Neuronal stem cell (in vitro differentiated cells): ENCODE data around the gene NOL3.

Experiments
- DNase-seq: peaks from one replicate; pipeline ENCODE4 v3.0.0-alpha.2; 2013; ENCODE audit warnings: low spot score
- H2AFZ ChIP-seq: one replicate; pipeline ENCODE4 v1.6.1; 2013; ENCODE audit warnings: mild to moderate bottlenecking, low read length, inconsistent platforms
- H2AK5ac ChIP-seq: 2 replicates; pipeline ENCODE4 v1.6.1; 2013; ENCODE audit warnings: low read depth, mild to moderate bottlenecking, inconsistent platforms, low read length, moderate library complexity, mixed read lengths
- H2BK120ac ChIP-seq: 2 replicates; pipeline ENCODE4 v1.6.1; 2013; ENCODE audit warnings: low read depth, mild to moderate bottlenecking, inconsistent platforms, low read length, moderate library complexity, mixed read lengths
- H2BK12ac ChIP-seq: one replicate; pipeline ENCODE4 v1.6.1; 2013; ENCODE audit warnings: low read length, inconsistent platforms
- H2BK15ac ChIP-seq: 2 replicates; pipeline ENCODE4 v1.6.1; 2013; ENCODE audit warnings: mild to moderate bottlenecking, low read length, inconsistent platforms, mixed read lengths
- H2BK5ac ChIP-seq: one replicate; pipeline ENCODE4 v1.6.1; 2013; ENCODE audit warnings: inconsistent platforms, mild to moderate bottlenecking, low read length, moderate library complexity
- H3K14ac ChIP-seq: one replicate; pipeline ENCODE4 v1.6.1; 2013; ENCODE audit warnings: low read length, inconsistent platforms
- H3K18ac ChIP-seq: 2 replicates; pipeline ENCODE4 v1.6.1; 2013; ENCODE audit warnings: low read length, inconsistent platforms
- H3K23ac ChIP-seq: 2 replicates; pipeline ENCODE4 v1.6.1; 2013; ENCODE audit warnings: low read depth, mild to moderate bottlenecking, mixed read lengths, low read length, inconsistent platforms; ENCODE audit not compliant: poor library complexity
- H3K27ac ChIP-seq: replicated peaks from 3 replicates; pipeline ENCODE4 v1.5.1; 2013; ENCODE audit warnings: low read length, inconsistent platforms
- H3K27me3 ChIP-seq, 3 experiments: 2 replicates each; pipeline ENCODE4 v1.6.1; 2013; ENCODE audit warnings: low read length in 3 of 3, mild to moderate bottlenecking in 2 of 3, inconsistent platforms in 1 of 3, low read depth in 1 of 3, mixed read lengths in 1 of 3, moderate library complexity in 1 of 3; ENCODE audit not compliant: control insufficient read depth in 3 of 3, insufficient read depth in 3 of 3
- H3K36me3 ChIP-seq, 2 donors: replicated peaks in 1 of 2; 2 replicates each; pipeline ENCODE4 v1.6.1; 2013; ENCODE audit warnings: low read length in 2 of 2; ENCODE audit not compliant: control insufficient read depth in 2 of 2, insufficient read depth in 2 of 2
- H3K4ac ChIP-seq: 2 replicates; pipeline ENCODE4 v1.6.1; 2013; ENCODE audit warnings: inconsistent platforms, mild to moderate bottlenecking, low read length, moderate library complexity
- H3K4me1 ChIP-seq, 2 donors: 1 replicate in 1 of 2; 2 replicates in 1 of 2; pipeline ENCODE4 v1.6.1; 2013; ENCODE audit warnings: low read length in 2 of 2, low read depth in 1 of 2; ENCODE audit not compliant: control insufficient read depth in 2 of 2, insufficient read depth in 1 of 2
- H3K4me2 ChIP-seq: one replicate; pipeline ENCODE4 v1.6.1; 2013; ENCODE audit warnings: mild to moderate bottlenecking, low read length, inconsistent platforms; ENCODE audit not compliant: insufficient read depth, poor library complexity, severe bottlenecking
- H3K4me3 ChIP-seq, 2 donors: 2 replicates each; pipeline ENCODE4 v1.5.1; 2013; ENCODE audit warnings: low read length in 2 of 2, mild to moderate bottlenecking in 2 of 2, inconsistent platforms in 1 of 2, moderate library complexity in 1 of 2
- H3K79me1 ChIP-seq: one replicate; pipeline ENCODE4 v1.6.1; 2013; ENCODE audit warnings: low read depth, mild to moderate bottlenecking, inconsistent platforms, low read length, moderate library complexity
- H3K9ac ChIP-seq: one replicate; pipeline ENCODE4 v1.6.1; 2013; ENCODE audit warnings: mild to moderate bottlenecking, low read depth, low read length, inconsistent platforms; ENCODE audit not compliant: poor library complexity
- H3K9me3 ChIP-seq, 2 donors: replicated peaks in 1 of 2; 2 replicates each; pipeline versions ENCODE3 to v1.6.1; 2013; ENCODE audit warnings: low read length in 2 of 2, mild to moderate bottlenecking in 2 of 2, inconsistent platforms in 1 of 2, low read depth in 1 of 2, mixed read lengths in 1 of 2, moderate library complexity in 1 of 2; ENCODE audit not compliant: control insufficient read depth in 2 of 2, insufficient read depth in 1 of 2
- H4K8ac ChIP-seq: one replicate; pipeline ENCODE4 v1.6.1; 2013; ENCODE audit warnings: low read depth, mild to moderate bottlenecking, inconsistent platforms, low read length, moderate library complexity
- H4K91ac ChIP-seq: one replicate; pipeline ENCODE4 v1.6.1; 2013; ENCODE audit warnings: low read length, low read depth, mild to moderate bottlenecking, inconsistent platforms; ENCODE audit not compliant: poor library complexity
- WGBS, 2 donors: extraction: QIAGEN DNeasy Blood & Tissue Kit; methylation state at CpG; one replicate each; pipeline ENCODE4 v1.1.7; 2013; ENCODE audit warnings: missing lambda C conversion rate in 2 of 2, mixed read lengths in 1 of 2; ENCODE audit not compliant: insufficient read length in 2 of 2, insufficient replicate concordance in 1 of 2; ENCODE audit errors: extremely low coverage in 2 of 2; 5-methylcytosine and 5-hydroxymethylcytosine counted together

NOL3 gene

GRCh38 chr16:67163999-67164558 is 6.3 kb upstream of the NOL3 start:
- no CpG with 5 or more reads among the region's 34 CpGs for WGBS, 2 donors
- H2BK15ac ChIP-seq = no peak overlapping the region
- no peak overlapping the region for H3K4ac ChIP-seq
- H3K36me3 ChIP-seq = no peaks in the 10 kb centered on the region
- peak overlapping the region; percentile 98 for H2AFZ ChIP-seq
- H3K79me1 ChIP-seq = peaks cover 4% of the 10 kb centered on the region
- peak overlapping the region; percentile 95 for H3K23ac ChIP-seq
- DNase-seq = no peak
- peaks cover 14 to 15% of the 10 kb centered on the region in 2 donors for H3K4me1 ChIP-seq
- H4K8ac ChIP-seq = no peak overlapping the region
- peak overlapping the region; percentile 92 for H3K18ac ChIP-seq
- no peak overlapping the region for H2BK120ac ChIP-seq
- H3K27ac ChIP-seq = no peak overlapping the region
- no peak overlapping the region for H3K9ac ChIP-seq
- H3K27me3 ChIP-seq = peaks cover 79 to 100% (median 99%) of the 10 kb centered on the region in 3 experiments
- H2BK12ac ChIP-seq = peak overlapping the region; percentile 73
- peak overlapping the region; percentile 75 for H2AK5ac ChIP-seq
- H3K4me3 ChIP-seq = peak overlapping the region; percentile 47 to 78
- no peak overlapping the region for H2BK5ac ChIP-seq
- H3K14ac ChIP-seq = peak overlapping the region; percentile 38
- peak overlapping the region; percentile 94 for H3K4me2 ChIP-seq
- peaks cover 0 to 11% of the 10 kb centered on the region in 2 donors for H3K9me3 ChIP-seq
- H4K91ac ChIP-seq = no peak overlapping the region

- Histone ChIP-seq H3K36me3 (no peaks in the 10 kb centered on the region), H3K4me1 (peaks cover 15 to 19% of the 10 kb centered on the region in 2 donors), H2BK15ac (peak within 1 kb of the TSS; percentile 49), H2BK12ac (peak within 1 kb of the TSS; percentile 73), H3K9ac (peak within 1 kb of the TSS; percentile 86), H2AK5ac (peak within 1 kb of the TSS; percentile 75), H3K18ac (peak within 1 kb of the TSS; percentile 92), H3K4me3 (peak within 1 kb of the TSS; percentile 47 to 78), H3K4ac (peak within 1 kb of the TSS; percentile 53), H2AFZ (peak within 1 kb of the TSS; percentile 98), H3K27ac (no peak within 1 kb of the TSS), H2BK5ac (peak within 1 kb of the TSS; percentile 53), H3K23ac (peak within 1 kb of the TSS; percentile 95), H4K8ac (peak within 1 kb of the TSS; percentile 43), H3K4me2 (peak within 1 kb of the TSS; percentile 94), H4K91ac (no peak within 1 kb of the TSS), H3K9me3 (peaks cover 0 to 11% of the 10 kb centered on the region in 2 donors), H3K14ac (peak within 1 kb of the TSS; percentile 75), H2BK120ac (no peak within 1 kb of the TSS), H3K79me1 (peaks cover 4% of the 10 kb centered on the region), H3K27me3 (peaks cover 76 to 100% (median 98%) of the 10 kb centered on the region in 3 experiments)
- DNase-seq = no peak
- WGBS, 2 donors = no CpG with 5 or more reads among the region's 41 CpGs
Measured at GRCh38 chr16:67164599-67165061, 5.7 kb upstream of the NOL3 start, which contains the start of gene HSF4. TSS of gene HSF4 (plus strand) at chr16:67164745. CDS start at chr16:67164812, 67 bp downstream.

- WGBS, 2 donors = no CpG with 5 or more reads among the region's 85 CpGs
- H3K4me1 ChIP-seq = peaks cover 19 to 20% of the 10 kb centered on the region in 2 donors
Measured at GRCh38 chr16:67165121-67166078, 4.9 kb upstream of the NOL3 start.

More at GRCh38 chr16:67165121-67166078, 4.9 kb upstream of the NOL3 start:
- Histone ChIP-seq H3K23ac (peak overlapping the region; percentile 93), H3K18ac (peak overlapping the region; percentile 38), H4K91ac (no peak overlapping the region), H2AFZ (peak overlapping the region; percentile 72), H3K4me3 (no peak overlapping the region), H3K9ac (peak overlapping the region; percentile 4), H2BK120ac (no peak overlapping the region), H3K27me3 (peaks cover 75 to 98% (median 90%) of the 10 kb centered on the region in 3 experiments), H2BK15ac (no peak overlapping the region), H3K4me2 (peak overlapping the region; percentile 40), H3K9me3 (peaks cover 0 to 11% of the 10 kb centered on the region in 2 donors), H3K27ac (no peak overlapping the region), H3K14ac (peak overlapping the region; percentile 31), H2AK5ac (peak overlapping the region; percentile 56), H4K8ac (no peak overlapping the region), H2BK12ac (no peak overlapping the region), H3K79me1 (peaks cover 4% of the 10 kb centered on the region), H3K4ac (no peak overlapping the region), H3K36me3 (no peaks in the 10 kb centered on the region), H2BK5ac (peak overlapping the region; percentile 11)
- DNase-seq = no peak
